DND-41 (cell line): ENCODE results near the gene MTIF2.
"Not testable (repeated sequence)": the region's sequence is repeated elsewhere in the genome, so short reads cannot be mapped to it uniquely, and the experiment has no call there.

ENCODE experiments used
- ATAC-seq: fragments of 200-7000 bp; cut with Tn5 transposase; 3 replicates; pipeline ENCODE4 v1.9.1; 2021; ENCODE audit warnings: low read depth; ENCODE audit not compliant: insufficient read depth
- DNase-seq: peaks from one replicate; pipeline ENCODE4 v3.0.0-alpha.2; 2020
- H2AFZ ChIP-seq: 2 replicates; pipeline ENCODE4 v1.6.0; 2012; ENCODE audit warnings: low read depth, low read length
- H3K27ac ChIP-seq: 2 replicates; pipeline ENCODE4 v1.5.1; 2012; ENCODE audit warnings: low read length, inconsistent platforms
- H3K27me3 ChIP-seq: fragments of 200-600 bp; sonication (generic); 2 replicates; pipeline ENCODE4 v1.6.0; 2012; ENCODE audit warnings: low read length, mild to moderate bottlenecking, inconsistent platforms; ENCODE audit not compliant: insufficient read depth, poor library complexity
- H3K36me3 ChIP-seq: 2 replicates; pipeline ENCODE4 v1.5.1; 2012; ENCODE audit warnings: low read length, inconsistent platforms; ENCODE audit not compliant: insufficient read depth
- H3K4me1 ChIP-seq: 2 replicates; pipeline ENCODE4 v1.5.1; 2012; ENCODE audit warnings: mild to moderate bottlenecking, low read length; ENCODE audit not compliant: insufficient read depth
- H3K4me2 ChIP-seq: 2 replicates; pipeline ENCODE4 v1.6.0; 2012; ENCODE audit warnings: mild to moderate bottlenecking, moderate library complexity, low read length, inconsistent platforms; ENCODE audit not compliant: insufficient read depth
- H3K4me3 ChIP-seq, 2 experiments: fragments of 200-600 bp in 1 of 2; shearing (Covaris generic) in 1 of 2; 2 replicates each; pipeline ENCODE4 v1.5.1; 2012 to 2016; ENCODE audit warnings: inconsistent platforms in 2 of 2, low read length in 2 of 2, mild to moderate bottlenecking in 2 of 2, low read depth in 1 of 2, moderate library complexity in 1 of 2
- H3K79me2 ChIP-seq: 2 replicates; pipeline ENCODE4 v1.6.0; 2012; ENCODE audit warnings: low read length, inconsistent platforms; ENCODE audit not compliant: insufficient read depth
- H3K9ac ChIP-seq: 2 replicates; pipeline ENCODE4 v1.6.0; 2012; ENCODE audit warnings: low read depth, mild to moderate bottlenecking, inconsistent platforms, low read length, moderate library complexity
- H3K9me3 ChIP-seq: 2 replicates; pipeline ENCODE4 v1.5.1; 2012; ENCODE audit warnings: low read length, moderate library complexity, mild to moderate bottlenecking, inconsistent platforms; ENCODE audit not compliant: insufficient read depth, severe bottlenecking
- H4K20me1 ChIP-seq: 2 replicates; pipeline ENCODE4 v1.6.0; 2012; ENCODE audit warnings: low read length; ENCODE audit not compliant: insufficient read depth
- CTCF ChIP-seq: IDR thresholded peaks from 2 replicates; pipeline ENCODE4 v1.5.1; 2012; ENCODE audit warnings: borderline replicate concordance, low read length, moderate library complexity, mild to moderate bottlenecking; ENCODE audit not compliant: poor library complexity, severe bottlenecking; ENCODE audit errors: extremely low read depth
- EZH2 ChIP-seq: IDR thresholded peaks from 3 replicates; pipeline ENCODE4 v1.6.1; 2012; ENCODE audit warnings: borderline replicate concordance, low read depth, mild to moderate bottlenecking, moderate library complexity, low read length, inconsistent platforms; ENCODE audit not compliant: severe bottlenecking

The MTIF2 gene

GRCh38 chr2:55277310-55277709, 8.3 kb upstream of the MTIF2 start:
- Histone ChIP-seq H3K4me3 (no peak overlapping the region), H2AFZ (no peak overlapping the region), H3K27ac (no peak overlapping the region), H3K9me3 (no peaks in the 10 kb centered on the region), H3K9ac (no peak overlapping the region), H3K36me3 (no peaks in the 10 kb centered on the region), H3K79me2 (peaks cover 1% of the 10 kb centered on the region), H3K27me3 (no peaks in the 10 kb centered on the region), H3K4me2 (no peak overlapping the region), H4K20me1 (no peaks in the 10 kb centered on the region), H3K4me1 (peaks cover 9% of the 10 kb centered on the region)
- DNase-seq (no peak), ATAC-seq (no peak)
- no peak for TF ChIP-seq CTCF
- no peak for TF ChIP-seq EZH2

GRCh38 chr2:55274346-55274745, 5.3 kb upstream of the MTIF2 start:
- not testable (repeated sequence) for H3K4me3 ChIP-seq, ATAC-seq

GRCh38 chr2:55269645-55269990, 587 bp upstream of the MTIF2 start:
- Histone ChIP-seq H3K9ac (peak overlapping the region; percentile 74), H3K4me3 (peak overlapping the region; percentile 72 to 91), H3K27ac (peak overlapping the region; percentile 93), H3K4me1 (peaks cover 23% of the 10 kb centered on the region), H3K36me3 (peaks cover 7% of the 10 kb centered on the region), H3K79me2 (peaks cover 26% of the 10 kb centered on the region), H3K4me2 (peak overlapping the region; percentile 88), H3K9me3 (no peaks in the 10 kb centered on the region), H4K20me1 (no peaks in the 10 kb centered on the region), H2AFZ (peak overlapping the region; percentile 94), H3K27me3 (no peaks in the 10 kb centered on the region)
- no peak for TF ChIP-seq CTCF
- no peak for TF ChIP-seq EZH2
- DNase-seq: no peak
- no peak for ATAC-seq

More at GRCh38 chr2:55274346-55274745, 5.3 kb upstream of the MTIF2 start:
- H3K27ac ChIP-seq, H3K9me3 ChIP-seq, H3K27me3 ChIP-seq, H3K79me2 ChIP-seq, H3K4me2 ChIP-seq, H3K36me3 ChIP-seq, H3K9ac ChIP-seq, H2AFZ ChIP-seq, DNase-seq, H4K20me1 ChIP-seq: not testable (repeated sequence)
- H3K4me1 ChIP-seq: peaks cover 12% of the 10 kb centered on the region

- Histone ChIP-seq H3K9ac (peak overlapping the region; percentile 74), H3K4me3 (peak overlapping the region; percentile 72 to 91), H3K79me2 (peaks cover 26% of the 10 kb centered on the region), H3K36me3 (peaks cover 13% of the 10 kb centered on the region), H3K27me3 (no peaks in the 10 kb centered on the region), H4K20me1 (no peaks in the 10 kb centered on the region), H3K4me2 (peak overlapping the region; percentile 88), H3K27ac (peak overlapping the region; percentile 93), H3K4me1 (peaks cover 23% of the 10 kb centered on the region), H2AFZ (peak overlapping the region; percentile 94), H3K9me3 (no peaks in the 10 kb centered on the region)
- ATAC-seq (peak; percentile 6; the same call in 1 of the 3 replicates), DNase-seq (no peak)
- TF ChIP-seq CTCF (no peak), EZH2 (no peak)
These were observed 634 bp downstream of the MTIF2 start for GRCh38 chr2:55268288-55268906.

GRCh38 chr2:55259586-55259985, 9.4 kb downstream of the MTIF2 start:
- ATAC-seq, H3K9me3 ChIP-seq, H3K4me2 ChIP-seq, H3K27me3 ChIP-seq, H3K79me2 ChIP-seq, H3K4me3 ChIP-seq, H3K27ac ChIP-seq, H3K4me1 ChIP-seq, H4K20me1 ChIP-seq, H2AFZ ChIP-seq, H3K9ac ChIP-seq, DNase-seq: not testable (repeated sequence)
- H3K36me3 ChIP-seq: peaks cover 56% of the 10 kb centered on the region
